PC-9 (cell line): ENCODE data around the gene CD28. TPM values are rescaled to one million over a fixed set of nuclear protein-coding genes. Genes with fewer than 3 reads are reported as not detected.

ENCODE experiments used
- BruUV-seq: library from RNA; stranded (reverse); fragments of 400-500 nt; replicated peaks from 2 replicates; lab custom pipeline; 2021; lab: Mats Ljungman, UMichigan
- CTCF ChIA-PET: fragments of 300-600 bp; sonication (Branson Sonifier 250); formaldehyde crosslinking; loops from one replicate; lab custom pipeline; 2022; ENCODE audit warnings: antibody characterized with exemption; lab: Charles Lee
- POLR2A ChIA-PET: fragments of 300-600 bp; sonication (Branson Sonifier 250); formaldehyde crosslinking; loops from one replicate; lab custom pipeline; 2022; ENCODE audit warnings: antibody characterized with exemption; ENCODE audit not compliant: unreplicated experiment; lab: Charles Lee
- DNase-seq, 2 experiments: peaks; one replicate each; pipeline versions ENCODE4 v3.0.0 to v3.0.0-alpha.2; 2015 to 2022; ENCODE audit warnings: mixed read lengths in 1 of 2
- H2AFZ ChIP-seq: fragments of 200-600 bp; sonication (generic); 2 replicates; pipeline ENCODE4 v1.8.1; 2017; ENCODE audit warnings: antibody characterized with exemption
- H3F3A ChIP-seq: fragments of 200-600 bp; sonication (generic); 2 replicates; pipeline ENCODE4 v1.8.1; 2017; ENCODE audit warnings: antibody characterized with exemption, mild to moderate bottlenecking, low read depth; ENCODE audit not compliant: insufficient read depth
- H3K27ac ChIP-seq: fragments of 200-600 bp; sonication (generic); 2 replicates; pipeline ENCODE4 v1.6.1; 2016; ENCODE audit warnings: mixed run types
- H3K27me3 ChIP-seq: fragments of 200-600 bp; sonication (generic); 2 replicates; pipeline ENCODE4 v1.6.1; 2016; ENCODE audit warnings: low read depth, mixed run types; ENCODE audit not compliant: insufficient read depth
- H3K36me3 ChIP-seq: fragments of 200-600 bp; sonication (generic); 2 replicates; pipeline ENCODE4 v1.6.1; 2016; ENCODE audit warnings: low read depth, mixed run types
- H3K4me1 ChIP-seq: fragments of 200-600 bp; sonication (generic); replicated peaks from 2 replicates; pipeline ENCODE4 v1.6.1; 2016; ENCODE audit warnings: mixed run types; ENCODE audit not compliant: insufficient read depth
- H3K4me2 ChIP-seq: fragments of 200-600 bp; sonication (generic); 2 replicates; pipeline ENCODE4 v1.6.1; 2017; ENCODE audit warnings: mixed run types
- H3K4me3 ChIP-seq: fragments of 200-600 bp; sonication (generic); 2 replicates; pipeline ENCODE4 v1.6.1; 2016; ENCODE audit warnings: mixed run types
- H3K79me2 ChIP-seq: fragments of 200-600 bp; sonication (generic); 2 replicates; pipeline ENCODE4 v1.6.1; 2017; ENCODE audit warnings: low read depth, mixed run types
- H3K9me2 ChIP-seq: fragments of 200-600 bp; sonication (generic); 2 replicates; pipeline ENCODE4 v1.8.1; 2017; ENCODE audit warnings: mild to moderate bottlenecking; ENCODE audit not compliant: insufficient read depth
- H3K9me3 ChIP-seq: fragments of 200-600 bp; sonication (generic); 2 replicates; pipeline ENCODE4 v1.8.1; 2016; ENCODE audit warnings: low read depth; ENCODE audit not compliant: insufficient read depth
- H4K20me1 ChIP-seq: fragments of 200-600 bp; sonication (generic); 2 replicates; pipeline ENCODE4 v1.8.1; 2017; ENCODE audit not compliant: insufficient read depth
- EZH2 ChIP-seq: fragments of 200-600 bp; sonication (generic); IDR thresholded peaks from 2 replicates; pipeline ENCODE4 v1.8.0; 2017; ENCODE audit warnings: antibody characterized with exemption, low read depth
- intact Hi-C: fragments of 100-400 bp; cut with micrococcal nuclease; formaldehyde crosslinking; loops from one replicate; pipeline ENCODE4 v1.10.0; 2022; ENCODE audit not compliant: unreplicated experiment
- total RNA-seq: library from RNA; stranded (reverse); gene quantifications from 2 replicates; pipeline ENCODE4 v1.2.3, GENCODE V29; 2021
- TF ChIP-seq, protein P1 (sequence below): fragments of 200-600 bp; sonication (generic); conservative IDR thresholded peaks from 2 replicates; pipeline ENCODE4 v1.6.1; 2017; ENCODE audit warnings: mixed run types, antibody characterized with exemption, mild to moderate bottlenecking, moderate library complexity

CD28 gene
- total RNA-seq, 1 experiment from 2014 or later = not detected

GRCh38 chr2:203733684-203734083 lies 27.2 kb downstream of the CD28 start:
- Histone ChIP-seq H3K27me3 (no peaks in the 10 kb centered on the region), H3K4me2 (no peak overlapping the region), H3K4me1 (no peaks in the 10 kb centered on the region), H3K79me2 (no peaks in the 10 kb centered on the region), H3K36me3 (no peaks in the 10 kb centered on the region), H3K4me3 (no peak overlapping the region), H3K9me3 (no peaks in the 10 kb centered on the region), H3K9me2 (no peaks in the 10 kb centered on the region), H2AFZ (no peak overlapping the region), H3F3A (no peaks in the 10 kb centered on the region), H4K20me1 (no peaks in the 10 kb centered on the region), H3K27ac (no peak overlapping the region)
- CTCF ChIA-PET = no interaction called here
- intact Hi-C loops = no loop called here
- TF ChIP-seq EZH2 = no peak
- TF ChIP-seq, protein P1, sequence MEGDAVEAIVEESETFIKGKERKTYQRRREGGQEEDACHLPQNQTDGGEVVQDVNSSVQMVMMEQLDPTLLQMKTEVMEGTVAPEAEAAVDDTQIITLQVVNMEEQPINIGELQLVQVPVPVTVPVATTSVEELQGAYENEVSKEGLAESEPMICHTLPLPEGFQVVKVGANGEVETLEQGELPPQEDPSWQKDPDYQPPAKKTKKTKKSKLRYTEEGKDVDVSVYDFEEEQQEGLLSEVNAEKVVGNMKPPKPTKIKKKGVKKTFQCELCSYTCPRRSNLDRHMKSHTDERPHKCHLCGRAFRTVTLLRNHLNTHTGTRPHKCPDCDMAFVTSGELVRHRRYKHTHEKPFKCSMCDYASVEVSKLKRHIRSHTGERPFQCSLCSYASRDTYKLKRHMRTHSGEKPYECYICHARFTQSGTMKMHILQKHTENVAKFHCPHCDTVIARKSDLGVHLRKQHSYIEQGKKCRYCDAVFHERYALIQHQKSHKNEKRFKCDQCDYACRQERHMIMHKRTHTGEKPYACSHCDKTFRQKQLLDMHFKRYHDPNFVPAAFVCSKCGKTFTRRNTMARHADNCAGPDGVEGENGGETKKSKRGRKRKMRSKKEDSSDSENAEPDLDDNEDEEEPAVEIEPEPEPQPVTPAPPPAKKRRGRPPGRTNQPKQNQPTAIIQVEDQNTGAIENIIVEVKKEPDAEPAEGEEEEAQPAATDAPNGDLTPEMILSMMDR = no peak
- POLR2A ChIA-PET = no interaction called here
- no peak for DNase-seq
- no TSS peak for BruUV-seq

DNA sequence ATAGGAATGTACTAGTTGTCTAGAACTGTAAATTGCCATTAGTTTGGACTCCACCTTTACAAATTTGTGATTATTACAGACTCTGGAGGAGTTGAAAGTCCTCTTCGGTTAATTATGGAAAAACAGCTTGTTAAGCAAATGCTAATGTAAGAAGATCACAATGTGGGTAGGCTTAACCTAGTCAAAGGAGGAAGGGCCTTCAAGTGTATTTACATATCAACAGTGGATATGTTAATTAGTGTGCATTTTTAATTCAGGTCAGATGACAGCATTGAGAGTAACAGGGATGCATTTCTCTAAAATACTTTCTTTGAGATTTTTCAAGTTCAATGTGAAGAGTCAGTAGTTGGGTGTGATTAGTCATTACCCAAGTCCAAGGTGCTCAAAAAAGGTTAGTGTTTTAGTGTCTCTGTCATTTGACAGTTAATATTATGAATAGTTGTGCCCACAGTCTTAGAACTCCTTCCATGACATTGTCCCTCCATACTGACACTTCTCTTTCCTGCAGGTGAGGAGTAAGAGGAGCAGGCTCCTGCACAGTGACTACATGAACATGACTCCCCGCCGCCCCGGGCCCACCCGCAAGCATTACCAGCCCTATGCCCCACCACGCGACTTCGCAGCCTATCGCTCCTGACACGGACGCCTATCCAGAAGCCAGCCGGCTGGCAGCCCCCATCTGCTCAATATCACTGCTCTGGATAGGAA lies 28.0 kb downstream of the CD28 start:
- no peaks in the 10 kb centered on the region for H4K20me1 ChIP-seq
- BruUV-seq = no TSS peak
- no peak overlapping the region for H3K27ac ChIP-seq
- CTCF ChIA-PET = no interaction called here
- TF ChIP-seq, protein P1 = no peak
- TF ChIP-seq EZH2 = no peak
- DNase-seq = no peak
- H3K4me1 ChIP-seq = no peaks in the 10 kb centered on the region
- no peaks in the 10 kb centered on the region for H3K9me2 ChIP-seq
- intact Hi-C loops = no loop called here
- no peaks in the 10 kb centered on the region for H3K9me3 ChIP-seq
- no peaks in the 10 kb centered on the region for H3F3A ChIP-seq
- no peaks in the 10 kb centered on the region for H3K79me2 ChIP-seq
- H3K4me3 ChIP-seq = no peak overlapping the region
- H2AFZ ChIP-seq = no peak overlapping the region
- H3K27me3 ChIP-seq = no peaks in the 10 kb centered on the region
- POLR2A ChIA-PET = no interaction called here
- H3K4me2 ChIP-seq = no peak overlapping the region
- no peaks in the 10 kb centered on the region for H3K36me3 ChIP-seq

DNA sequence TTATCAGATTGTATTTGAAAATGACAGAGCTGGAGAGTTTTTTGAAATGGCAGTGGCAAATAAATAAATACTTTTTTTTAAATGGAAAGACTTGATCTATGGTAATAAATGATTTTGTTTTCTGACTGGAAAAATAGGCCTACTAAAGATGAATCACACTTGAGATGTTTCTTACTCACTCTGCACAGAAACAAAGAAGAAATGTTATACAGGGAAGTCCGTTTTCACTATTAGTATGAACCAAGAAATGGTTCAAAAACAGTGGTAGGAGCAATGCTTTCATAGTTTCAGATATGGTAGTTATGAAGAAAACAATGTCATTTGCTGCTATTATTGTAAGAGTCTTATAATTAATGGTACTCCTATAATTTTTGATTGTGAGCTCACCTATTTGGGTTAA lies 30.9 kb downstream of the CD28 start:
- DNase-seq = no peak
- H4K20me1 ChIP-seq = no peaks in the 10 kb centered on the region
- TF ChIP-seq, protein P1 = no peak
- no peak for TF ChIP-seq EZH2
- H3K27me3 ChIP-seq = no peaks in the 10 kb centered on the region
- intact Hi-C loops = no loop called here
- no TSS peak for BruUV-seq
- H3K4me1 ChIP-seq = no peaks in the 10 kb centered on the region
- H3K9me2 ChIP-seq = no peaks in the 10 kb centered on the region
- no peaks in the 10 kb centered on the region for H3K9me3 ChIP-seq
- ChIA-PET POLR2A (no interaction called here), CTCF (no interaction called here)
- H3K4me2 ChIP-seq = no peak overlapping the region
- no peak overlapping the region for H3K4me3 ChIP-seq
- H3K79me2 ChIP-seq = no peaks in the 10 kb centered on the region
- H2AFZ ChIP-seq = no peak overlapping the region
- no peaks in the 10 kb centered on the region for H3F3A ChIP-seq
- no peak overlapping the region for H3K27ac ChIP-seq
- H3K36me3 ChIP-seq = no peaks in the 10 kb centered on the region
